HepG2 (cell line): ENCODE data around the gene CAPG. TPM values are rescaled to one million over a fixed set of nuclear protein-coding genes. Genes with fewer than 3 reads are reported as not detected.

ENCODE experiments used
- ATAC-seq: fragments of 200-7000 bp; cut with Tn5 transposase; 3 replicates; pipeline ENCODE4 v1.9.1; 2020; ENCODE audit warnings: mild to moderate bottlenecking, moderate library complexity
- BruUV-seq: library from RNA; stranded (reverse); fragments of 400-500 nt; replicated peaks from 2 replicates; lab custom pipeline; 2021; lab: Mats Ljungman, UMichigan
- CTCF ChIA-PET: fragments of 300-600 bp; formaldehyde crosslinking; extraction: SDS; loops from one replicate; lab custom pipeline; 2021; ENCODE audit warnings: low total read pairs, inconsistent platforms, low intra/inter-chr PET ratio; lab: Yijun Ruan, JAX
- POLR2A ChIA-PET: fragments of 350-600 bp; sonication (Branson Sonifier 250); formaldehyde crosslinking; loops from one replicate; lab custom pipeline; 2020; ENCODE audit warnings: antibody characterized with exemption, inconsistent platforms; lab: Yijun Ruan, JAX
- DNase-seq: peaks from one replicate; pipeline ENCODE4 v3.0.0-alpha.2; 2015; ENCODE audit warnings: low spot score
- FAIRE-seq: peaks from 3 replicates; lab custom pipeline; 2011; peaks lifted over from hg19 to GRCh38; lab: Jason Lieb, UNC
- H2AFZ ChIP-seq: one replicate; pipeline ENCODE4 v1.6.1; 2011; ENCODE audit warnings: low read length, inconsistent platforms
- H3K27ac ChIP-seq: fragments of 300-600 bp; 3 replicates; pipeline ENCODE4 v1.8.0; 2011; ENCODE audit warnings: mixed run types, mild to moderate bottlenecking, mixed read lengths, low read length, inconsistent platforms; ENCODE audit not compliant: insufficient read depth; ENCODE audit errors: extremely low read length
- H3K27me3 ChIP-seq, 2 experiments: fragments of 200-600 bp in 1 of 2; 2 replicates in 1 of 2; 3 replicates in 1 of 2; pipeline versions ENCODE4 v1.6.0 to v1.8.0; 2011; ENCODE audit warnings: low read length in 2 of 2, mild to moderate bottlenecking in 2 of 2, moderate library complexity in 2 of 2, inconsistent platforms in 1 of 2; ENCODE audit not compliant: insufficient read depth in 2 of 2, control insufficient read depth in 1 of 2
- H3K36me3 ChIP-seq, 2 experiments: fragments of 200-600 bp in 1 of 2; replicated peaks in 1 of 2; 2 replicates in 1 of 2; 3 replicates in 1 of 2; pipeline versions ENCODE4 v1.5.1 to v1.8.0; 2011; ENCODE audit warnings: low read length in 2 of 2, inconsistent platforms in 1 of 2; ENCODE audit not compliant: insufficient read depth in 2 of 2, control insufficient read depth in 1 of 2
- H3K4me1 ChIP-seq: 2 replicates; pipeline ENCODE4 v1.5.1; 2012; ENCODE audit warnings: low read length, inconsistent platforms; ENCODE audit not compliant: insufficient read depth
- H3K4me2 ChIP-seq: 2 replicates; pipeline ENCODE4 v1.6.0; 2011; ENCODE audit warnings: low read depth, low read length, inconsistent platforms
- H3K4me3 ChIP-seq, 3 experiments: fragments of 200-600 bp in 1 of 3; sonication (generic), shearing (Covaris generic) in 1 of 3; replicated peaks in 1 of 3; 2 replicates each; pipeline ENCODE4 v1.5.1; 2011 to 2016; ENCODE audit warnings: low read length in 3 of 3, inconsistent platforms in 2 of 3, low read depth in 2 of 3, mild to moderate bottlenecking in 2 of 3, control low read depth in 1 of 3, mixed read lengths in 1 of 3; ENCODE audit not compliant: insufficient read depth in 1 of 3
- H3K79me2 ChIP-seq: one replicate; pipeline ENCODE4 v1.6.1; 2011; ENCODE audit warnings: low read length, inconsistent platforms; ENCODE audit not compliant: insufficient read depth
- H3K9ac ChIP-seq: 2 replicates; pipeline ENCODE4 v1.6.0; 2011; ENCODE audit warnings: mild to moderate bottlenecking, low read depth, low read length, inconsistent platforms; ENCODE audit not compliant: insufficient read depth
- H3K9me3 ChIP-seq: 2 replicates; pipeline ENCODE4 v1.5.1; 2012; ENCODE audit warnings: mild to moderate bottlenecking, low read length
- H4K20me1 ChIP-seq: 2 replicates; pipeline ENCODE4 v1.6.0; 2011; ENCODE audit warnings: inconsistent platforms, mild to moderate bottlenecking, low read length, moderate library complexity; ENCODE audit not compliant: insufficient read depth
- DZIP1 ChIP-seq: sonication (generic); formaldehyde crosslinking; IDR thresholded peaks from 2 replicates; pipeline ENCODE4 v1.5.0; 2020; ENCODE audit warnings: mild to moderate bottlenecking, missing genetic modification reagents
- ESRRA ChIP-seq: sonication (generic); formaldehyde crosslinking; IDR thresholded peaks from 2 replicates; pipeline ENCODE4 v1.5.1; 2020; ENCODE audit warnings: mild to moderate bottlenecking, low read depth, missing genetic modification reagents
- FOXA1 ChIP-seq, 2 experiments: fragments of 450-650 bp in 1 of 2; sonication (generic) in 1 of 2; formaldehyde crosslinking in 1 of 2; IDR thresholded peaks; 2 replicates each; pipeline versions ENCODE4 v1.4.0 to v1.6.1; 2016 to 2020; ENCODE audit warnings: missing genetic modification reagents in 1 of 2
- GATAD2A ChIP-seq: IDR thresholded peaks from 2 replicates; pipeline ENCODE4 v1.6.1; 2016
- HDAC1 ChIP-seq: sonication (generic); formaldehyde crosslinking; IDR thresholded peaks from 2 replicates; pipeline ENCODE4 v1.5.1; 2020; ENCODE audit warnings: mild to moderate bottlenecking, missing genetic modification reagents
- HNRNPL ChIP-seq: fragments of 200-400 bp; formaldehyde crosslinking; IDR thresholded peaks from 2 replicates; pipeline ENCODE4 v1.6.1; 2017; ENCODE audit warnings: mild to moderate bottlenecking, low read depth, low read length
- NRL ChIP-seq: sonication (generic); formaldehyde crosslinking; IDR thresholded peaks from 2 replicates; pipeline ENCODE4 v1.5.0; 2020; ENCODE audit warnings: missing genetic modification reagents, mild to moderate bottlenecking, moderate library complexity, borderline replicate concordance
- RAD21 ChIP-seq: fragments of 450-650 bp; formaldehyde crosslinking; IDR thresholded peaks from 2 replicates; pipeline ENCODE4 v1.5.0; 2020; ENCODE audit warnings: mild to moderate bottlenecking
- STAG1 ChIP-seq: sonication (generic); formaldehyde crosslinking; IDR thresholded peaks from 2 replicates; pipeline ENCODE4 v1.4.0; 2020; ENCODE audit warnings: missing genetic modification reagents
- TAF1 ChIP-seq: sonication (generic); formaldehyde crosslinking; IDR thresholded peaks from 2 replicates; pipeline ENCODE4 v1.4.0; 2020; ENCODE audit warnings: missing genetic modification reagents
- TEAD3 ChIP-seq: optimal IDR thresholded peaks from 2 replicates; pipeline ENCODE3; 2016; ENCODE audit warnings: borderline replicate concordance
- YY1 ChIP-seq: IDR thresholded peaks from 2 replicates; pipeline ENCODE4 v1.6.1; 2011; ENCODE audit warnings: low read length, low read depth, moderate library complexity, mild to moderate bottlenecking; ENCODE audit not compliant: insufficient read depth, insufficient replicate concordance
- ZNF143 ChIP-seq: sonication (generic); formaldehyde crosslinking; IDR thresholded peaks from 2 replicates; pipeline ENCODE4 v1.4.0; 2020; ENCODE audit warnings: missing genetic modification reagents
- ZNF678 ChIP-seq: sonication (generic); formaldehyde crosslinking; IDR thresholded peaks from 2 replicates; pipeline ENCODE4 v1.4.0; 2020; ENCODE audit warnings: mild to moderate bottlenecking, missing genetic modification reagents
- ZNF710 ChIP-seq: sonication (generic); formaldehyde crosslinking; IDR thresholded peaks from 2 replicates; pipeline ENCODE4 v1.5.0; 2020; ENCODE audit warnings: mild to moderate bottlenecking, missing genetic modification reagents, borderline replicate concordance
- WGBS: methylation state at CpG from one replicate; pipeline ENCODE4 v1.1.6; 2017; ENCODE audit warnings: low lambda C conversion rate; 5-methylcytosine and 5-hydroxymethylcytosine counted together
- in situ Hi-C: cut with HindIII; loops from 2 replicates; pipeline ENCODE4 v1.10.0; 2017; ENCODE audit warnings: low pct_unique_long_range_greater_than_20kb; ENCODE audit not compliant: extremely low pct_ligation_motif_present
- intact Hi-C: fragments of 100-400 bp; cut with micrococcal nuclease; formaldehyde crosslinking; loops from one replicate; pipeline ENCODE4 v1.10.0; 2022; ENCODE audit not compliant: unreplicated experiment
- polyA plus RNA-seq, 8 experiments: library from polyadenylated mRNA; depleted of rRNA in 3 of 8; stranded (reverse) in 7 of 8; unstranded in 1 of 8; fragments of >200 nt; fragmentation: Illumina TruSeq in 4 of 8; extraction: Trizol in 4 of 8; gene quantifications; 2 replicates each; pipeline versions ENCODE4 v1.2.1 to v1.2.3, GENCODE V29; 2011 to 2016; ENCODE audit warnings: low read depth in 4 of 8, missing spikeins in 1 of 8, mixed read lengths in 1 of 8; ENCODE audit not compliant: insufficient read depth in 1 of 8
- total RNA-seq, 5 experiments: library from RNA; depleted of rRNA; stranded (reverse); fragments of >200 nt; fragmentation: Illumina TruSeq; extraction: Trizol; gene quantifications; 2 replicates each; pipeline ENCODE4 v1.2.3, GENCODE V29; 2016; ENCODE audit warnings: low read depth in 1 of 5
- TF ChIP-seq, protein P1 (sequence below): sonication (generic); formaldehyde crosslinking; IDR thresholded peaks from 2 replicates; pipeline ENCODE4 v1.5.0; 2020; ENCODE audit warnings: mild to moderate bottlenecking, missing genetic modification reagents, moderate library complexity
- TF ChIP-seq, protein P2 (sequence below): sonication (generic); formaldehyde crosslinking; IDR thresholded peaks from 2 replicates; pipeline ENCODE4 v1.5.0; 2020; ENCODE audit warnings: missing genetic modification reagents, mild to moderate bottlenecking, borderline replicate concordance

CAPG gene
- total and polyA plus RNA-seq, 2 of the 13 experiments (the other 11 are each of a cell fraction or from before 2014, with no cell fraction given): 12.7 to 18.2 TPM

- in situ Hi-C loops (no loop called here), intact Hi-C loops (no loop called here)
- H3K4me2 ChIP-seq: peak overlapping the region; percentile 22; the same call in 1 of the 2 replicates
- ATAC-seq: peak; percentile 78
- H4K20me1 ChIP-seq: no peaks in the 10 kb centered on the region
- peaks cover 31% of the 10 kb centered on the region for H3K4me1 ChIP-seq
- H3K27ac ChIP-seq: no peak overlapping the region
- no peaks in the 10 kb centered on the region for H3K36me3 ChIP-seq
- CTCF ChIA-PET: no interaction called here
- no peak overlapping the region for H3K9ac ChIP-seq
- no peak for DNase-seq
- 39% methylated on average over 16 of the region's 16 CpGs for WGBS
- no peaks in the 10 kb centered on the region for H3K9me3 ChIP-seq
- BruUV-seq: no TSS peak
- POLR2A ChIA-PET: interaction anchor here (0.7 to 5.3 kb wide), 5 partner anchors 8 to 104 kb away, joined by 3 to 26 read pairs (median 5); partner anchors contain the start of gene MAT2A
- H3K27me3 ChIP-seq: peaks cover 10 to 76% of the 10 kb centered on the region in 2 experiments
- H3K79me2 ChIP-seq: no peaks in the 10 kb centered on the region
- no peak overlapping the region for H2AFZ ChIP-seq
- FAIRE-seq: peak; percentile 32
- H3K4me3 ChIP-seq: no peak overlapping the region
- 0 out of 2 replicates have a peak, but pooled peaks have one; percentile 35 for TF ChIP-seq DZIP1 (CRISPR knock-in tag)
- peak; percentile 70; the same call in 1 of the 2 replicates for TF ChIP-seq HNRNPL
- no peak for TF ChIP-seq TAF1 (CRISPR knock-in tag)
- TF ChIP-seq NRL (CRISPR knock-in tag): peak; percentile 32; the same call in 1 of the 2 replicates
- no peak for TF ChIP-seq ESRRA (CRISPR knock-in tag)
- TF ChIP-seq RAD21 (CRISPR knock-in tag): peak; percentile 41; the same call in 1 of the 2 replicates
- no peak for TF ChIP-seq GATAD2A (CRISPR knock-in tag)
- TF ChIP-seq YY1: peak; percentile 51
- no peak for TF ChIP-seq ZNF678 (CRISPR knock-in tag)
- TF ChIP-seq, protein P1, sequence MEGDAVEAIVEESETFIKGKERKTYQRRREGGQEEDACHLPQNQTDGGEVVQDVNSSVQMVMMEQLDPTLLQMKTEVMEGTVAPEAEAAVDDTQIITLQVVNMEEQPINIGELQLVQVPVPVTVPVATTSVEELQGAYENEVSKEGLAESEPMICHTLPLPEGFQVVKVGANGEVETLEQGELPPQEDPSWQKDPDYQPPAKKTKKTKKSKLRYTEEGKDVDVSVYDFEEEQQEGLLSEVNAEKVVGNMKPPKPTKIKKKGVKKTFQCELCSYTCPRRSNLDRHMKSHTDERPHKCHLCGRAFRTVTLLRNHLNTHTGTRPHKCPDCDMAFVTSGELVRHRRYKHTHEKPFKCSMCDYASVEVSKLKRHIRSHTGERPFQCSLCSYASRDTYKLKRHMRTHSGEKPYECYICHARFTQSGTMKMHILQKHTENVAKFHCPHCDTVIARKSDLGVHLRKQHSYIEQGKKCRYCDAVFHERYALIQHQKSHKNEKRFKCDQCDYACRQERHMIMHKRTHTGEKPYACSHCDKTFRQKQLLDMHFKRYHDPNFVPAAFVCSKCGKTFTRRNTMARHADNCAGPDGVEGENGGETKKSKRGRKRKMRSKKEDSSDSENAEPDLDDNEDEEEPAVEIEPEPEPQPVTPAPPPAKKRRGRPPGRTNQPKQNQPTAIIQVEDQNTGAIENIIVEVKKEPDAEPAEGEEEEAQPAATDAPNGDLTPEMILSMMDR (CRISPR knock-in tag): peak; percentile 46
- peak; percentile 7 for TF ChIP-seq TEAD3 (CRISPR knock-in tag)
- peak; percentile 50 for TF ChIP-seq STAG1 (CRISPR knock-in tag)
- 0 out of 2 replicates have a peak, but pooled peaks have one; percentile 24 for TF ChIP-seq ZNF710 (CRISPR knock-in tag)
- TF ChIP-seq, protein P2, sequence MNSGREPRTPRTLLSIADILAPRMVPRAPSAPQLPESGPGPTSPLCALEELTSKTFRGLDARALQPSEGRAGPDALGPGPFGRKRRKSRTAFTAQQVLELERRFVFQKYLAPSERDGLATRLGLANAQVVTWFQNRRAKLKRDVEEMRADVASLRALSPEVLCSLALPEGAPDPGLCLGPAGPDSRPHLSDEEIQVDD: no peak
- no peak for TF ChIP-seq ZNF143 (CRISPR knock-in tag)
- no peak for TF ChIP-seq FOXA1 (IDR thresholded peaks at IDR 0.05)
- peak; percentile 36 for TF ChIP-seq FOXA1 (CRISPR knock-in tag; IDR thresholded peaks at IDR 0.05)
- TF ChIP-seq HDAC1 (CRISPR knock-in tag): no peak
These were observed 26.0 kb upstream of the CAPG start for GRCh38 chr2:85435981-85436835.
